A673 (cell line): Measurements from ENCODE around the gene TMEM114.

Experiments
- EZH2 ChIP-seq: fragments of 200-600 bp; sonication (generic); IDR thresholded peaks from 2 replicates; pipeline ENCODE4 v1.6.1; 2017; ENCODE audit warnings: borderline replicate concordance, low read depth, mild to moderate bottlenecking, mixed read lengths, antibody characterized with exemption, low read length; ENCODE audit not compliant: poor library complexity, severe bottlenecking
- TF ChIP-seq, protein P1 (sequence below): fragments of 300-800, 200-600 bp; sonication (generic); conservative IDR thresholded peaks from 2 replicates; pipeline ENCODE4 v1.5.1; 2017; ENCODE audit warnings: low read depth, mild to moderate bottlenecking, antibody characterized with exemption, low read length, moderate library complexity, mixed read lengths

DNA sequence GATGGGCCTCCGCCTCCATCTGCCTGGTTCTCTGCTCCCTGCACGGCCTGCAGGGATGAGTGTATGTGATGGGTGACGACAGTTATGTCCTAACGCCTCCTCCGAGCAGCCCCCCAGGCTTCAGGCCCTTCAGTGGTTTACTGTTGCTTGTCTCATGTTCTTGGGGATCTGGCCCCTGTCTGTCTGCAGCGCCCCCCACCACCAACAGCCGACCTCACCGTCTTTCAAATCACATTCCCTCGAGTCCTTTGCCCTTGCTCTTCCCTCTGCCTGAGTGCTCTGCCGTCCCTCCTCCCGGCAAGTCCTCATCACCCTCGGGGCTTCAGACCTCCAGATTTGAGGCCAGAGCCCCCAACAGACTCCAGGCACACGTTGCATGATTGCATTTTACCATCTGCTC lies 49.4 kb upstream of the TMEM114 start:
- TF ChIP-seq, protein P1, sequence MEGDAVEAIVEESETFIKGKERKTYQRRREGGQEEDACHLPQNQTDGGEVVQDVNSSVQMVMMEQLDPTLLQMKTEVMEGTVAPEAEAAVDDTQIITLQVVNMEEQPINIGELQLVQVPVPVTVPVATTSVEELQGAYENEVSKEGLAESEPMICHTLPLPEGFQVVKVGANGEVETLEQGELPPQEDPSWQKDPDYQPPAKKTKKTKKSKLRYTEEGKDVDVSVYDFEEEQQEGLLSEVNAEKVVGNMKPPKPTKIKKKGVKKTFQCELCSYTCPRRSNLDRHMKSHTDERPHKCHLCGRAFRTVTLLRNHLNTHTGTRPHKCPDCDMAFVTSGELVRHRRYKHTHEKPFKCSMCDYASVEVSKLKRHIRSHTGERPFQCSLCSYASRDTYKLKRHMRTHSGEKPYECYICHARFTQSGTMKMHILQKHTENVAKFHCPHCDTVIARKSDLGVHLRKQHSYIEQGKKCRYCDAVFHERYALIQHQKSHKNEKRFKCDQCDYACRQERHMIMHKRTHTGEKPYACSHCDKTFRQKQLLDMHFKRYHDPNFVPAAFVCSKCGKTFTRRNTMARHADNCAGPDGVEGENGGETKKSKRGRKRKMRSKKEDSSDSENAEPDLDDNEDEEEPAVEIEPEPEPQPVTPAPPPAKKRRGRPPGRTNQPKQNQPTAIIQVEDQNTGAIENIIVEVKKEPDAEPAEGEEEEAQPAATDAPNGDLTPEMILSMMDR: no peak
- no peak for TF ChIP-seq EZH2
